NCI-H345 treated with DMSO at 0.1 percent for 48 hours (cell line): ENCODE measurements around the gene ENPP5.
A peak's percentile ranks its signal among the peaks of the same experiment; 100 is the strongest.
"Not testable (repeated sequence)": the region's sequence is repeated elsewhere in the genome, so short reads cannot be mapped to it uniquely, and the experiment has no call there.

Source experiments
- DNase-seq: peaks from one replicate; lab custom pipeline; 2025; ENCODE audit not compliant: unreplicated experiment; lab: John Stamatoyannopoulos, UW

ENPP5 gene

GRCh38 chr6:46175446-46175845, 4.7 kb upstream of the ENPP5 start:
- no peak for DNase-seq

GRCh38 chr6:46174904-46175303, 4.1 kb upstream of the ENPP5 start:
- DNase-seq, result no peak

GRCh38 chr6:46172176-46172575, 1.4 kb upstream of the ENPP5 start:
- no peak for DNase-seq

GRCh38 chr6:46160102-46160501, 10.7 kb downstream of the ENPP5 start:
- DNase-seq, result no peak

- no peak for DNase-seq
These were observed 11.6 kb downstream of the ENPP5 start for GRCh38 chr6:46159229-46159628.

- DNase-seq, result no peak
These were observed 14.1 kb downstream of the ENPP5 start for GRCh38 chr6:46156701-46157100.

GRCh38 chr6:46149066-46149465, 21.7 kb downstream of the ENPP5 start:
- DNase-seq, result not testable (repeated sequence)

- no peak for DNase-seq
These were observed 26.5 kb downstream of the ENPP5 start for GRCh38 chr6:46144270-46144669.

GRCh38 chr6:46138281-46138680, 32.5 kb downstream of the ENPP5 start:
- peak; percentile 41 for DNase-seq

- no peak for DNase-seq
These were observed 33.4 kb downstream of the ENPP5 start for GRCh38 chr6:46137387-46137786.

- DNase-seq, result no peak
These were observed 33.9 kb downstream of the ENPP5 start for GRCh38 chr6:46136831-46137230.

- DNase-seq, result no peak
These were observed 35.6 kb downstream of the ENPP5 start for GRCh38 chr6:46135176-46135575.

- DNase-seq, result no peak
These were observed 36.6 kb downstream of the ENPP5 start for GRCh38 chr6:46134216-46134615.

- DNase-seq, result not testable (repeated sequence)
These were observed 39.5 kb downstream of the ENPP5 start for GRCh38 chr6:46131291-46131690.

GRCh38 chr6:46130666-46131065, 40.1 kb downstream of the ENPP5 start:
- DNase-seq, result no peak

GRCh38 chr6:46129629-46130511, 40.9 kb downstream of the ENPP5 start, which contains the start of gene ENPP4:
ENPP4 (plus strand) TSS chr6:46129989; CDS start chr6:46139584, 9,595 bp downstream.
- DNase-seq, result peak; percentile 96

- DNase-seq, result no peak
These were observed 41.5 kb downstream of the ENPP5 start for GRCh38 chr6:46129291-46129628.

GRCh38 chr6:46128476-46128875, 42.3 kb downstream of the ENPP5 start:
- no peak for DNase-seq

- DNase-seq, result not testable (repeated sequence)
These were observed 51.1 kb downstream of the ENPP5 start for GRCh38 chr6:46119679-46120078.

GRCh38 chr6:46118836-46119235, 51.9 kb downstream of the ENPP5 start:
- no peak for DNase-seq

- no peak for DNase-seq
These were observed 52.6 kb downstream of the ENPP5 start for GRCh38 chr6:46118157-46118556.

- no peak for DNase-seq
These were observed 54.5 kb downstream of the ENPP5 start for GRCh38 chr6:46116289-46116688.

GRCh38 chr6:46115634-46116033, 55.1 kb downstream of the ENPP5 start:
- no peak for DNase-seq
